GM19099 (cell line): ENCODE measurements around the gene ZNF777.

Experiments used
- POLR2A ChIP-seq: IDR thresholded peaks from 3 replicates; pipeline ENCODE4 v1.6.1; 2011; ENCODE audit warnings: low read depth; ENCODE audit not compliant: insufficient read length; ENCODE audit errors: extremely low read depth

Gene ZNF777

DNA sequence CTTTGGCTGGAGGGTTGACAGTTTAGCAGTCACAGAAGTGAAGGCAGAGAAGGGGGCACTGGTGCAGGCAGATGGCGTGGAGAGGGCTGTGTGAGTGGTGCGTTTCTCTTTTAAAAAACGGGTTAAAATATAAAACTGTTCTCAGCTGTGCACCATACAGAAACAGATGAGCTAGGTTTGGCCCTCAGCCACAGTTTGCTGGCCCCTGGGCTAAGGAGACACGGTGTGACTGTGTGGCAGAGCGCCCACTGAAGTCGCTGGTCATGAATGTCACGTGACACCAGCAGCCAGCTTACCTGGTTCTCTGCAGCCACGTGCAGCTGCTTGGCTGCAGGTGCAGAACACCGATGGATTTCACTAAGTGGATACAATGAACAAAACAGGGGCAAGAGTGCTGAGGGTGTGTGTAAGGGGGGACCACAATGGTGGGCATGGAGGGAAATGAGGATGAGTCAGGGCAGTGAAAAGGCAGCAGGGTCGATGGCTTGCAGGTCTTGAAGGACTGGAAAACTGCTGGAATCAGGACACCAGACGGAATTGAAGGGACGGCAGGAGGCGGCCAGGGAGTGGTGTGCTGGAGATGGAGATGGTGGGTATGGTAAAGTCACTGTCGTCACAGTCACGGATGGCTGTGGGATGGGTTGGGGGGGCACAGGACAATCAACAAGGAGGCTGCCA lies 29.4 kb upstream of the ZNF777 start:
- TF ChIP-seq POLR2A: no peak

GRCh38 chr7:149489391-149490024 lies 28.6 kb upstream of the ZNF777 start:
- no peak for TF ChIP-seq POLR2A

DNA sequence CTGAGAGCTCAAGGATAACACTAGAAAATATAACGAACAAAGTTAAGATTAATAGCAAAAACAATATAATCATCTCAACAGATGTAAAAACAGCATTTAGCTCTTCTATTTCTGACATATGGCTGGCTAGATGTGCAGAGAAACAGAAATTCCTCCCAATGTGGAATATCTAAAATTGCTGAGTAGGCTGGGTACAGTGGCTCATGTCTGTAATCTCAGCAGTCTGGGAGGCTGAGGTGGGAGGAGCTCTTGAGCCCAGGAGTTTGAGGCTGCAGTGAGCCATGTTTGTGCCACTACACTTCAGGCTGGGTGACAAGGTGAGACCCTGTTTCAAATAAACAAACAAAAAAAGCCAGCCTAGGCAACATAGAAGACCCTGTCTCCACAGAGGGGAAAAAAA lies 18.7 kb upstream of the ZNF777 start:
- no peak for TF ChIP-seq POLR2A

GRCh38 chr7:149478754-149479153 lies 17.9 kb upstream of the ZNF777 start:
- no peak for TF ChIP-seq POLR2A

GRCh38 chr7:149477494-149478443 lies 16.9 kb upstream of the ZNF777 start:
- no peak for TF ChIP-seq POLR2A

DNA sequence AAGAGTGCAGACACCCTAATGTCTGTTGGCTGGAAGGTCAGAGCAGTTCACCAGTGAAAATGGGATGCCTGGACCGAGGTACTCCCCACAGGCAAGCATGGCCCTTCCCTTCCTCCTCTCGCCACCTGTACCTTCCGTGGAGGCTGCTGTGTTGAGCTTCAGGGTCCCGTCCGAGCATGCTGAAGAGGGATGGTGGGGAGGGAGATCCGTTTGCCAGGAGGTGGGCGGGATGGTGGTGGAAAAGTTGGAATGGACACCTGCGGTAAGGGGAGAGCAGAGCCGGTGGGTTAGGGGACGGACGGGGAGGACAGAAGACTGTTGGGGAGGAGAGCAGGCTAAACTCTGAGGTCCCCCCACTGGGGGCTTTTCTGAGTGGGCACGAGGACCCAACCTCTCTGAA lies 15.9 kb upstream of the ZNF777 start:
- no peak for TF ChIP-seq POLR2A

DNA sequence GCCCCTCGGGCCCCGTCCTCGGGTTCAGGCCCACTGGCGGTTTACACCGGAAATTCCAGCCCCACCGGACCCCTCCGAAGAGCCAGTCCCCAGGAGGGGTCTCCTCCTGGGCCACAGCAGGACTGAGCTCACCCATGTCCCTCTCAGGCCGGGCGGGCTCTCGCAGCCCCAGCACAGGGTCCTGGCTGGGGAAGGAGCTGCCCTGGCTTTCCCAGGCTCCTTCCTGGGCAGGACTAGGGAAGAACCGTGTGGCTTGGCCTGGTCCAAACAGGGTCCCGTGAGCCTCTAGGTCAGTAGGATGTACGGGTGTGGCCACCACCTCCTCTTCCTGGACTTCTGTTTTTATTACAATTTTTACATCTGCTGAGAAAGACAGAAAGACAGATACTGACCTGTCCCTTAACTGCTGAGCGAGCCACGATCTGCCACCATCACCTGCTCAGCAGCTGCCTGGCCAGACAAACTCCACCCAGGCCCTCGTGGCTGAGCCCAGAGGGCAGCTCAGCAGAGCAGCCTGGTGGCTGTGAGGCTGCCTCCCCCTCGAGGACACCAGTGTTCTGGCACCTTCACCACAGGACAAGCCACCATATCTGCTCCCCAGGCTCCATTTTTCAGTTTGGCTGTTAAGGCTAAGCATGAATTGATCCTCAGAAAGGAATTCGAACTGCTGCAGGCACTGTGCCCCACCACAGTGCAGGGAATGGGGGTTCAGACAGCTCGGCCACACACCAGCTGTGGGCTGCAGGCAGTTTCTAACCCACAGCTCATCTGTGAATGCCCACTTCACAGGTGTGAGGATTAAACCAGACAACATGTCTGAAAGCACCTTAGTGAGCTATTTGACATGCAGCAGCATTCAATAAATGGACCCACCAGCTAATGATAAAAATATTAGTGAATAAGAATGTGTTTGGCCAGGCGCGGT lies 14.5 kb upstream of the ZNF777 start:
- no peak for TF ChIP-seq POLR2A

DNA sequence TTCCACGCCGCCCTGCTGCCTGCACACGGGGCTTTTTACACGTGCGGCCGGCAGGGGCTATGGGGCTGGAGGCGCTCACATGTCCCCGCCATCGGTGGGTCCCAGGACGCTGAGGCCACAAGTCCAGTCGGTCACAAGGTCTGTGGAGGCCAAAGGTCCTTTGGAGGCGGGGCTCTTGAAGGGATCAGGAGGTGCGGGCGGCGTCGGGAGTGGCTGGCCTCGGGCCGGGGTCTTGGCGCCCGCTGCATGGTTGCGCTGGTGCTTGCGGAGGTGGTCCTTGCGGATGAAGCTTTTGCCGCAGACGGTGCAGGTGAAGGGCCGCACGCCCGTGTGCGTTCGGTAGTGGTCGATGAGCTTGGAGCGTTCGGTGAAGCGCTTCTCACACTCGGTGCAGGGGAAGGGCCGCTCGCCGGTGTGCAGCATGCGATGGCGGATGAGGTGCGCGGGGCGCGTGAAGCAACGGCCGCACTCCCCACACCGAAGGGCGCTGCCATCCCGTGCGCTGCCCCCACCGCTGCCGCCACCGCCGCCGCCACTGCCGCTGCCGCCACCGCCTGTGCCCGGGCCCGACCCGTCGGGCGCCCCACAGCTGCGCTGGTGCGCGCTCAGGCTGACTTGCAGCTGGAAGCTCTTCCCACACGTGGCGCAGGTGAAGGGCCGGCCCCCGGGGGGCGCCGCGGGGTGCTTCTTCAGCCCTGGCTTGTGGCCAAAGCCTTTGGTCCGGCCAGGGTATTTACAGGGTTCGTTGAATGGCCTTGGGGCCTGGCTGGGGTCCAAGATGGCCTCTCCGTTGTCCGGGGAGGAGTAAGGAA lies 13.7 kb upstream of the ZNF777 start:
- TF ChIP-seq POLR2A: no peak

DNA sequence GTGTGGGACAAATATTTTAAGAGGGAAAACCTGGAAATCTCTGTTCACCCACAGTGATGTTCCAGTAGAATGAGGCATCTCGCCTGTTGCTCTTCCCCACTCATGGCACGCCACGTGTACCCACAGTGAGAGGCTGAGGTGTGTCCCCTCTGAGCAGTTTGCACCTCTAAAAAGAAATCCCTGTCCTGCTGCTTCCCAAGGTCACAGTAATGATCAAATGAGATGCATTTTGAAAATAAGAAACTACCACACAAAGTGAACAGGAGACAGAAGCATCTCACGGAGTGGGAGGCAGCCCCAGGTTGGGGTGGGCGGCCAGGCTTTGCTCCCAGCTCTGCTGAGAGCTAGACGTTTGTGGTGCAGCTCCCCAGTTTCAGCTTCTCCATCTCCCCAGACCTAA lies 12.4 kb upstream of the ZNF777 start:
- no peak for TF ChIP-seq POLR2A

DNA sequence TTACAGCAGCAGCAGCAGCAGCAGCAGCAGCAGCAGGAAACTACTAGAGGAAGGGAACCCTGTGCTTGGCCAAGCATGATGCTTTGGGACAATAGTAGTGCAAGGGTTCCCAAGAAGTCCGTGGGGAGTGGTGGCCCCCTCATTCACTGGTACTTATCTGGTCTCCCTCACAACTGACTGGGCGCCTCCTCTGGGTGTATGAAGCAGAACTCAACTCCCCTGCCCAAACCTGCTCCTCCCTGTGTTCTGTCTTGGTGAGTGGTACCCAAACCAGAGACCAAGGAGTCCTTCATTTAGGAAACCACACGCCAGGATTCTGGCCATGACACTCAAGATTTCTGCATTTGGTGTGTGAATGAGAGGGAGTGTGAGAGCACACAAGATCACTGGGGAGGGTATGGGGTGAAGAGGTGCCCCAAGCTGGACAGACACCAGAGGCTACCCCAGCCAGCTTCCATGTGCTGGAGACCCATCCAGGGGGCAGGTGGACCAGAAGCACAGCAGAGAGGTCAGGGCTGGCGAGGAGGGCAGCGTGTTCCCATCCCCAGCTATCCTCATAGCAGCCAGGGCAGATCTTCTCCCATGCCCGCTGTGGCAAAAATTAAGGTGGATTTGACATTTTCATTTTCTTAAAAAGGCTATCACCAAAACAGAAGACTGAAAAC lies 10.6 kb upstream of the ZNF777 start:
- no peak for TF ChIP-seq POLR2A

DNA sequence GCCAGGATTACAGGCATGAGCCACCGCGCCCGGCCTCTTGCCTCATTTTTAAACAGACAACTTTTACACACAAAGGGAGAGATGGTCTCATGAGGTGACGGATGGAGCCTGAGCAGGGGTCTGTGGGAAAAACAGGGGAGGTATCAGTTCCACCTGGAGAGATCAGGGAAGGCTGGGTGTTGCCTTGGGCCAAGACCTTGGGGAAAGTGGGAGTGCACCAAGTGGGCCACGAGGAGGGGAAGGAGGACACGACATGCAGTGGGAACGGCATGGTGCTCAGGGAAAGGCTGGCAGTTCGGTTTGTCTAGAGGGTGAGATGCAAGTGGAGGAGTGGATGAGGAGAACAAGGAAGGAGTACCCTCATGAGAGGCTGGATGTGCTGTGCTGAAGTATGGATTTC lies 8.9 kb upstream of the ZNF777 start:
- no peak for TF ChIP-seq POLR2A

DNA sequence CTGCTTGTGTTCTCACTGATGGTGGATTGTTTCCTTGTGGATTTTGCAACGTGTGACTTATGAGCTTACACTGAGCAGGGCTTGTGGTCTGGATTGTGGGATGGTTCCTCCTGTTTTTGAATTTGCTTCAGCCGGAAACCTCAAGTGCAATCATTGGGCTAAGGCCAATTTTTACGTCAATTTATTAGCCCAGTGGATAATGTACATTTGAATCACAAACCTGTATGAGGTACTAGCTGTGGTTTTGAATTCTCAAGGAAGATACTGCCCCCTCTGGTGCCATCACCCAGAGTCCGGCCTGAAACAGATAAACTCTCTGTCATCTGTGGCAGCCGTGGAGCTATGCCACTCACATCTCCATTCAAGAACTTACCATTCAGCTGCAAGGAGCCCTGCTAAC lies 7.3 kb upstream of the ZNF777 start:
- no peak for TF ChIP-seq POLR2A

DNA sequence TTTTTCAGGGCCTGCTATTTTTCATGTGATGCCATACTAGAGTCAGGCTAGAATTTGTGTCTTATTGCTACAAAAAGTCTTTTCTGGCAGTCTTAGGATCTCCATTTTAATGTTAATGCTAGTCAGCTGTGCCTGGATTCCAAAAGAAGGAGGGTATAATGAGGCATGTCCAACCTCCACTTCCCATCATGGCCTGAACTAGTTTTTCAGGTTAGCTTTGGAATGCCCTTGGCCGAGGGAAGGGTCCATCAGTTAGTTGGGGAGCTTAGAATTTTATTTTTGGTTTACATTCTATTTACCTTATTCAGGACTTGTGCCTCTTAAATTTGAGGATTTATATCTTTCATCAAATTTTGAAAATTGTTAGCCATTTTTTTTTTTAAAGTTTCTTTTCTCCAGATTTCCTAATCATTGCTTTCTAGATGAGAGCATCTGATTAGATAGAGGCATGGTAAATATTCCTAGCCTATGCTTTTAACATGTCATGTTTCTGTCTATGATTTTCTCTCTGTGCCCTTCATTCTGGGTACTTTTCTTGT lies 6.5 kb upstream of the ZNF777 start:
- TF ChIP-seq POLR2A: no peak

- no peak for TF ChIP-seq POLR2A
Measured at GRCh38 chr7:149466364-149466763, 5.5 kb upstream of the ZNF777 start.
